HepG2 (cell line): ENCODE measurements around the gene CLN6. TPM values are rescaled to one million over a fixed set of nuclear protein-coding genes. Genes with fewer than 3 reads are reported as not detected.

Experiments used
- CCDC6 ChIP-seq: sonication (generic); formaldehyde crosslinking; IDR thresholded peaks from 2 replicates; pipeline ENCODE4 v1.8.1; 2022; ENCODE audit warnings: mild to moderate bottlenecking, missing genetic modification reagents, moderate library complexity
- CEBPG ChIP-seq: IDR thresholded peaks from 2 replicates; pipeline ENCODE4 v1.6.1; 2016
- CENPX ChIP-seq: sonication (generic); formaldehyde crosslinking; IDR thresholded peaks from 2 replicates; pipeline ENCODE4 v1.9.0; 2021; ENCODE audit warnings: mild to moderate bottlenecking, missing genetic modification reagents, moderate library complexity
- GTF3A ChIP-seq: sonication (generic); formaldehyde crosslinking; conservative IDR thresholded peaks from 2 replicates; pipeline ENCODE4 v1.4.0; 2020; ENCODE audit warnings: mild to moderate bottlenecking, missing genetic modification reagents
- JARID2 ChIP-seq: sonication (generic); formaldehyde crosslinking; IDR thresholded peaks from 2 replicates; pipeline ENCODE4 v1.8.1; 2023; ENCODE audit warnings: missing genetic modification reagents, inconsistent platforms; ENCODE audit not compliant: insufficient replicate concordance
- MAFG ChIP-seq: sonication (generic); formaldehyde crosslinking; IDR thresholded peaks from 2 replicates; pipeline ENCODE4 v1.5.1; 2020; ENCODE audit warnings: mild to moderate bottlenecking, missing genetic modification reagents
- SIX4 ChIP-seq: sonication (generic); formaldehyde crosslinking; IDR thresholded peaks from 2 replicates; pipeline ENCODE4 v1.4.0; 2020; ENCODE audit warnings: missing genetic modification reagents
- TEF ChIP-seq: sonication (generic); formaldehyde crosslinking; IDR thresholded peaks from 2 replicates; pipeline ENCODE4 v1.5.0; 2020; ENCODE audit warnings: missing genetic modification reagents
- YEATS4 ChIP-seq: sonication (generic); formaldehyde crosslinking; IDR thresholded peaks from 2 replicates; pipeline ENCODE4 v1.4.0; 2020; ENCODE audit warnings: missing genetic modification reagents, borderline replicate concordance
- ZNF232 ChIP-seq: sonication (generic); formaldehyde crosslinking; IDR thresholded peaks from 2 replicates; pipeline ENCODE4 v1.4.0; 2020; ENCODE audit warnings: missing genetic modification reagents, borderline replicate concordance
- ZNF276 ChIP-seq: sonication (generic); formaldehyde crosslinking; IDR thresholded peaks from 2 replicates; pipeline ENCODE4 v1.4.0; 2020; ENCODE audit warnings: mild to moderate bottlenecking, low read depth, missing genetic modification reagents
- ZNF3 ChIP-seq: IDR thresholded peaks from 2 replicates; pipeline ENCODE4 v1.7.0; 2017; ENCODE audit warnings: inconsistent platforms
- ZNF33A ChIP-seq: sonication (generic); formaldehyde crosslinking; IDR thresholded peaks from 2 replicates; pipeline ENCODE4 v1.5.1; 2020; ENCODE audit warnings: missing genetic modification reagents, mild to moderate bottlenecking, moderate library complexity, borderline replicate concordance
- ZNF460 ChIP-seq: sonication (generic); formaldehyde crosslinking; IDR thresholded peaks from 2 replicates; pipeline ENCODE4 v1.5.1; 2020; ENCODE audit warnings: missing genetic modification reagents, mild to moderate bottlenecking, borderline replicate concordance
- ZNF550 ChIP-seq: sonication (generic); formaldehyde crosslinking; IDR thresholded peaks from 2 replicates; pipeline ENCODE4 v1.4.0; 2020; ENCODE audit warnings: mild to moderate bottlenecking, missing genetic modification reagents, borderline replicate concordance
- ZNF616 ChIP-seq: sonication (generic); formaldehyde crosslinking; IDR thresholded peaks from 2 replicates; pipeline ENCODE4 v1.5.0; 2020; ENCODE audit warnings: low read depth, mild to moderate bottlenecking, missing genetic modification reagents
- ZNF737 ChIP-seq: sonication (generic); formaldehyde crosslinking; IDR thresholded peaks from 2 replicates; pipeline ENCODE4 v1.5.0; 2020; ENCODE audit warnings: missing genetic modification reagents, mild to moderate bottlenecking, borderline replicate concordance
- polyA plus RNA-seq, 8 experiments: library from polyadenylated mRNA; depleted of rRNA in 3 of 8; stranded (reverse) in 7 of 8; unstranded in 1 of 8; fragments of >200 nt; fragmentation: Illumina TruSeq in 4 of 8; extraction: Trizol in 4 of 8; gene quantifications; 2 replicates each; pipeline versions ENCODE4 v1.2.1 to v1.2.3, GENCODE V29; 2011 to 2016; ENCODE audit warnings: low read depth in 4 of 8, missing spikeins in 1 of 8, mixed read lengths in 1 of 8; ENCODE audit not compliant: insufficient read depth in 1 of 8
- total RNA-seq, 5 experiments: library from RNA; depleted of rRNA; stranded (reverse); fragments of >200 nt; fragmentation: Illumina TruSeq; extraction: Trizol; gene quantifications; 2 replicates each; pipeline ENCODE4 v1.2.3, GENCODE V29; 2016; ENCODE audit warnings: low read depth in 1 of 5
- TF ChIP-seq, protein P1 (sequence below): sonication (generic); formaldehyde crosslinking; IDR thresholded peaks from 2 replicates; pipeline ENCODE4 v1.4.0; 2020; ENCODE audit warnings: missing genetic modification reagents; ENCODE audit errors: not compliant biosample characterization

Gene CLN6
- total and polyA plus RNA-seq, 2 of the 13 experiments (the other 11 are each of a cell fraction or from before 2014, with no cell fraction given) = 24.9 to 27.1 TPM

GRCh38 chr15:68277603-68278344, 48.2 kb upstream of the CLN6 start, which contains the start of gene FEM1B (continued):
- TF ChIP-seq CENPX (CRISPR knock-in tag) = no peak
- TF ChIP-seq ZNF460 (CRISPR knock-in tag) = no peak
- TF ChIP-seq YEATS4 (CRISPR knock-in tag) = peak; percentile 92
- TF ChIP-seq ZNF276 (CRISPR knock-in tag) = no peak; the same call in 1 of the 2 replicates
- TF ChIP-seq GTF3A (CRISPR knock-in tag) = no peak
- TF ChIP-seq SIX4 (CRISPR knock-in tag) = no peak
- TF ChIP-seq ZNF232 = peak; percentile 71; the same call in 1 of the 2 replicates
- no peak for TF ChIP-seq ZNF3 (CRISPR knock-in tag)
- no peak for TF ChIP-seq JARID2
- TF ChIP-seq, protein P1, sequence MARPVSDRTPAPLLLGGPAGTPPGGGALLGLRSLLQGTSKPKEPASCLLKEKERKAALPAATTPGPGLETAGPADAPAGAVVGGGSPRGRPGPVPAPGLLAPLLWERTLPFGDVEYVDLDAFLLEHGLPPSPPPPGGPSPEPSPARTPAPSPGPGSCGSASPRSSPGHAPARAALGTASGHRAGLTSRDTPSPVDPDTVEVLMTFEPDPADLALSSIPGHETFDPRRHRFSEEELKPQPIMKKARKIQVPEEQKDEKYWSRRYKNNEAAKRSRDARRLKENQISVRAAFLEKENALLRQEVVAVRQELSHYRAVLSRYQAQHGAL (CRISPR knock-in tag) = peak; percentile 77
- TF ChIP-seq TEF (CRISPR knock-in tag) = no peak; the same call in none of the 2 replicates
- TF ChIP-seq CEBPG (CRISPR knock-in tag) = peak; percentile 9
- TF ChIP-seq ZNF737 (CRISPR knock-in tag) = no peak; the same call in 1 of the 2 replicates
- TF ChIP-seq ZNF33A (CRISPR knock-in tag) = no peak
- TF ChIP-seq CCDC6 (CRISPR knock-in tag) = peak; percentile 80; the same call in 1 of the 2 replicates
- TF ChIP-seq ZNF616 = no peak; the same call in 1 of the 2 replicates
- no peak for TF ChIP-seq MAFG (CRISPR knock-in tag)
- no peak; the same call in 1 of the 2 replicates for TF ChIP-seq ZNF550 (CRISPR knock-in tag)
